Hepatocyte (in vitro differentiated cells): Measurements from ENCODE around the gene RPE. TPM values are rescaled to one million over a fixed set of nuclear protein-coding genes. Genes with fewer than 3 reads are reported as not detected.

Experiments
- DNase-seq: peaks from one replicate; pipeline ENCODE4 v3.0.0-alpha.2; 2016; ENCODE audit warnings: low spot score
- H2AFZ ChIP-seq: fragments of 200-600 bp; sonication (generic); 2 replicates; pipeline ENCODE4 v1.6.0; 2016; ENCODE audit warnings: antibody characterized with exemption, mild to moderate bottlenecking
- H3K27ac ChIP-seq: fragments of 200-600 bp; sonication (generic); 2 replicates; pipeline ENCODE4 v1.5.1; 2016; ENCODE audit warnings: mild to moderate bottlenecking
- H3K27me3 ChIP-seq: fragments of 200-600 bp; sonication (generic); 2 replicates; pipeline ENCODE4 v1.6.1; 2016
- H3K36me3 ChIP-seq: fragments of 200-600 bp; sonication (generic); replicated peaks from 2 replicates; pipeline ENCODE4 v1.5.1; 2016; ENCODE audit warnings: low read depth; ENCODE audit not compliant: insufficient read depth
- H3K4me1 ChIP-seq: fragments of 200-600 bp; sonication (generic); 2 replicates; pipeline ENCODE4 v1.5.1; 2016; ENCODE audit warnings: mild to moderate bottlenecking, moderate library complexity; ENCODE audit not compliant: insufficient read depth
- H3K4me2 ChIP-seq: fragments of 200-600 bp; sonication (generic); 2 replicates; pipeline ENCODE4 v1.6.0; 2016
- H3K4me3 ChIP-seq: fragments of 200-600 bp; sonication (generic); 2 replicates; pipeline ENCODE4 v1.5.1; 2016; ENCODE audit warnings: mild to moderate bottlenecking
- H3K79me2 ChIP-seq: fragments of 200-600 bp; sonication (generic); 2 replicates; pipeline ENCODE4 v1.6.0; 2017; ENCODE audit warnings: mild to moderate bottlenecking
- H3K9me2 ChIP-seq: fragments of 200-600 bp; sonication (generic); replicated peaks from 2 replicates; pipeline ENCODE4 v1.6.0; 2017; ENCODE audit warnings: mild to moderate bottlenecking; ENCODE audit not compliant: insufficient read depth
- H3K9me3 ChIP-seq: fragments of 200-600 bp; sonication (generic); 2 replicates; pipeline ENCODE4 v1.5.1; 2016; ENCODE audit warnings: low read depth, mild to moderate bottlenecking
- H4K20me1 ChIP-seq: fragments of 200-600 bp; sonication (generic); 2 replicates; pipeline ENCODE4 v1.6.0; 2016; ENCODE audit warnings: mild to moderate bottlenecking; ENCODE audit not compliant: insufficient read depth, poor library complexity, severe bottlenecking
- EZH2 ChIP-seq: fragments of 200-600 bp; sonication (generic); IDR thresholded peaks from 2 replicates; pipeline ENCODE4 v1.6.1; 2016; ENCODE audit warnings: antibody characterized with exemption, mild to moderate bottlenecking, borderline replicate concordance
- EZH2phosphoT487 ChIP-seq: fragments of 200-600 bp; sonication (generic); IDR thresholded peaks from one replicate; pipeline ENCODE4 v1.6.1; 2018; ENCODE audit warnings: antibody characterized with exemption, mild to moderate bottlenecking, low read depth, moderate library complexity; ENCODE audit not compliant: unreplicated experiment, severe bottlenecking
- WGBS: methylation state at CpG from one replicate; pipeline ENCODE4 v1.1.6; 2016; ENCODE audit warnings: low lambda C conversion rate; ENCODE audit errors: missing lambda C conversion rate; 5-methylcytosine and 5-hydroxymethylcytosine counted together
- polyA plus RNA-seq: library from polyadenylated mRNA; unstranded; fragments of >200 nt; fragmentation: Nextera tagmentation; extraction: Ambion mirVana; gene quantifications from 2 replicates; pipeline ENCODE4 v1.2.1, GENCODE V29; 2016
- total RNA-seq: library from RNA; depleted of rRNA; stranded (reverse); fragments of >200 nt; gene quantifications from 2 replicates; pipeline ENCODE4 v1.2.3, GENCODE V29; 2014
- TF ChIP-seq, protein P1 (sequence below): fragments of 200-600 bp; sonication (generic); IDR thresholded peaks from 2 replicates; pipeline ENCODE4 v1.5.1; 2016; ENCODE audit warnings: antibody characterized with exemption, mild to moderate bottlenecking; ENCODE audit not compliant: poor library complexity

Gene RPE
- total and polyA plus RNA-seq, 2 experiments from 2014 or later: 31.8 to 47.6 TPM

DNA sequence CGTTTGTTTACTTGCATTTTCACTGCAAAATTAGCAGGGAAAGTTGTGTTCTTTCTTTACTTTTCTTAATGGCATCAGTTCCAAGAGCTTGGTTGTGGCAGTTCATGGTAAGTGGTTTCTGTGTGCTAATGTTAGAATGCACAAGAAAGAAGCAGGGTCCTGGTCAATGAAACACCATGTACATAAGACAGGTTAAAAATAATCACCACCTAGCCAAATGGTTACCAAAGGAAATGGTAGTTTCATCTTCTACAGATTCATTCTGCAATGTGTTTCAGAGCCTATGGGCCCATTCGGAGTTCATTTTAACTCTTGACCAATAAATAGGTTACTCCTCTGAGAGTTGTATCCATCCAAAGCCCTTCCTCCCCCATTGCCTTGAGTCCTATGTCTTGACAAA is 18.1 kb upstream of the RPE start:
- TF ChIP-seq EZH2 (no peak), EZH2phosphoT487 (no peak)
- TF ChIP-seq, protein P1, sequence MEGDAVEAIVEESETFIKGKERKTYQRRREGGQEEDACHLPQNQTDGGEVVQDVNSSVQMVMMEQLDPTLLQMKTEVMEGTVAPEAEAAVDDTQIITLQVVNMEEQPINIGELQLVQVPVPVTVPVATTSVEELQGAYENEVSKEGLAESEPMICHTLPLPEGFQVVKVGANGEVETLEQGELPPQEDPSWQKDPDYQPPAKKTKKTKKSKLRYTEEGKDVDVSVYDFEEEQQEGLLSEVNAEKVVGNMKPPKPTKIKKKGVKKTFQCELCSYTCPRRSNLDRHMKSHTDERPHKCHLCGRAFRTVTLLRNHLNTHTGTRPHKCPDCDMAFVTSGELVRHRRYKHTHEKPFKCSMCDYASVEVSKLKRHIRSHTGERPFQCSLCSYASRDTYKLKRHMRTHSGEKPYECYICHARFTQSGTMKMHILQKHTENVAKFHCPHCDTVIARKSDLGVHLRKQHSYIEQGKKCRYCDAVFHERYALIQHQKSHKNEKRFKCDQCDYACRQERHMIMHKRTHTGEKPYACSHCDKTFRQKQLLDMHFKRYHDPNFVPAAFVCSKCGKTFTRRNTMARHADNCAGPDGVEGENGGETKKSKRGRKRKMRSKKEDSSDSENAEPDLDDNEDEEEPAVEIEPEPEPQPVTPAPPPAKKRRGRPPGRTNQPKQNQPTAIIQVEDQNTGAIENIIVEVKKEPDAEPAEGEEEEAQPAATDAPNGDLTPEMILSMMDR: no peak
- H3K79me2 ChIP-seq: no peaks in the 10 kb centered on the region
- peaks cover 12% of the 10 kb centered on the region for H3K27me3 ChIP-seq
- no peak overlapping the region for H2AFZ ChIP-seq
- no peaks in the 10 kb centered on the region for H3K9me3 ChIP-seq
- H4K20me1 ChIP-seq: no peaks in the 10 kb centered on the region
- H3K4me1 ChIP-seq: no peaks in the 10 kb centered on the region
- no peaks in the 10 kb centered on the region for H3K36me3 ChIP-seq
- no peak overlapping the region for H3K4me2 ChIP-seq
- no peak for DNase-seq
- H3K27ac ChIP-seq: no peak overlapping the region
- 94% methylated on average over 2 of the region's 2 CpGs for WGBS
- H3K4me3 ChIP-seq: no peak overlapping the region
- no peaks in the 10 kb centered on the region for H3K9me2 ChIP-seq

DNA sequence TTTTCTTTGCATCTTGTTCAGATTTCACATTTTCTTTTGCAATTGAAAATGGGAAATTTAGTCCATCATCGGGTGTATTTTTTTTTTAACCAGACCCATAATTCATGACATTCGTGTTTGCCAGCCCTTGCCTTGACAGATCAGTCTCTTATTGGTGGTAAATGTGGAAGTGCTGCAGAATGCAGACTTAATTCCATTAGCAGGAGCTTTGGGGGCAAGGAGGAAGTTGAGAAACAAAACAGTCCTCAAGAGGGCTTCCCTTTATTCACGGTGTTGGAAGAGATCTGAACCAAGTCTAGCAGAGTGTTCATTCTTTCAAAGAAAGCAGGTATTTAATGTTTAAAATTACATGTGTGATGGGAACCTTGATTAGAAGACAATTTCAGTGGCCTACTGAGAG is 16.6 kb upstream of the RPE start:
- H3K9me2 ChIP-seq: no peaks in the 10 kb centered on the region
- no peak for DNase-seq
- no peaks in the 10 kb centered on the region for H3K9me3 ChIP-seq
- TF ChIP-seq, protein P1: no peak
- no peak for TF ChIP-seq EZH2phosphoT487
- no peak for TF ChIP-seq EZH2
- H3K4me1 ChIP-seq: no peaks in the 10 kb centered on the region
- no peaks in the 10 kb centered on the region for H3K36me3 ChIP-seq
- H3K4me3 ChIP-seq: no peak overlapping the region
- no peaks in the 10 kb centered on the region for H3K79me2 ChIP-seq
- no peak overlapping the region for H3K27ac ChIP-seq
- H3K4me2 ChIP-seq: no peak overlapping the region
- 60% methylated on average over 3 of the region's 3 CpGs for WGBS
- peaks cover 18% of the 10 kb centered on the region for H3K27me3 ChIP-seq
- no peak overlapping the region for H2AFZ ChIP-seq
- H4K20me1 ChIP-seq: no peaks in the 10 kb centered on the region

DNA sequence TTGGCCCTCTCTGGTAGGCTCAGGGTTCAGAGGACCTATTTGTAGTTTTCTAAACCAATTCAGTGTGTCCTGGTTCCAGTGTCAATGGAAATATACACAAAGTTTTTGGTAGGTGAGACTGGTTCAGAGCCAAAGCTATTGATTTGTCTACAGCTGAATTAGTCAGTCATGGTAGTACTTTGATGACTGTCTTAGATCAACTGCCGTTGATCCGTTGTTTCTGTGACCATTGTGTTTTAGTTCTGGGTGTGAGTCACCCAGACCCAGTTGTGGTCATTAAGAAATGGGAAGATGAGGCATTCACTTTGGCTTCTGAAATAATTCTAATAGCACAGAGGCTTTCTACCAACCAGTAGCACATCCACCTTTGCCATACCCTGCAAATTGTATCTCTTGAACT is 16.0 kb upstream of the RPE start:
- DNase-seq: no peak
- Histone ChIP-seq H4K20me1 (no peaks in the 10 kb centered on the region), H3K4me2 (no peak overlapping the region), H3K9me2 (no peaks in the 10 kb centered on the region), H3K79me2 (no peaks in the 10 kb centered on the region), H2AFZ (no peak overlapping the region), H3K4me1 (no peaks in the 10 kb centered on the region), H3K36me3 (no peaks in the 10 kb centered on the region), H3K9me3 (no peaks in the 10 kb centered on the region), H3K27ac (no peak overlapping the region), H3K27me3 (peaks cover 18% of the 10 kb centered on the region), H3K4me3 (no peak overlapping the region)
- WGBS: 60% methylated on average over 2 of the region's 2 CpGs
- TF ChIP-seq, protein P1: no peak
- TF ChIP-seq EZH2: no peak
- TF ChIP-seq EZH2phosphoT487: no peak

DNA sequence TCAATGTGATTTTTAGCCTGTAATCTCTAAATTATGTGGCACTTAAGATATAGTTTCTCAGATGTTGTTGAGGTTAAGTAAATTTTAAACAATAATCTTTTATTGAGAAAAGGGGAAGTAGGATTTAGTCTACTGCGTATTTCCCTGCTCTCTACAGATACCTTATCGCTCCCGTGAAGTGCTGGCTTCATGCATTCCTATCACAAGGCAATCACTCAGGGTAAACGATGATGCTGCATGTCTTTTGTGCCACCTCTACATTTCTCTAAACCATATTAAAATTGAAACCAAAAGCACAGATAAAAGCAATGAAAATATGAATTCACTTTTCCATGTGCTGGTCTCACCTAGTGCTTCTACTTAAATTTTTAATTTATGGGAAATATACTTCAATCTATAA is 14.4 kb upstream of the RPE start:
- no peak for DNase-seq
- Histone ChIP-seq H3K4me3 (no peak overlapping the region), H3K4me1 (no peaks in the 10 kb centered on the region), H4K20me1 (no peaks in the 10 kb centered on the region), H2AFZ (no peak overlapping the region), H3K79me2 (no peaks in the 10 kb centered on the region), H3K9me2 (no peaks in the 10 kb centered on the region), H3K4me2 (no peak overlapping the region), H3K9me3 (no peaks in the 10 kb centered on the region), H3K36me3 (no peaks in the 10 kb centered on the region), H3K27me3 (peaks cover 18% of the 10 kb centered on the region), H3K27ac (no peak overlapping the region)
- TF ChIP-seq EZH2phosphoT487: no peak
- TF ChIP-seq, protein P1: no peak
- TF ChIP-seq EZH2: no peak
- 55% methylated on average over 4 of the region's 4 CpGs for WGBS
